Measurements from ENCODE around the gene PRSS38.

Gene PRSS38

DNA sequence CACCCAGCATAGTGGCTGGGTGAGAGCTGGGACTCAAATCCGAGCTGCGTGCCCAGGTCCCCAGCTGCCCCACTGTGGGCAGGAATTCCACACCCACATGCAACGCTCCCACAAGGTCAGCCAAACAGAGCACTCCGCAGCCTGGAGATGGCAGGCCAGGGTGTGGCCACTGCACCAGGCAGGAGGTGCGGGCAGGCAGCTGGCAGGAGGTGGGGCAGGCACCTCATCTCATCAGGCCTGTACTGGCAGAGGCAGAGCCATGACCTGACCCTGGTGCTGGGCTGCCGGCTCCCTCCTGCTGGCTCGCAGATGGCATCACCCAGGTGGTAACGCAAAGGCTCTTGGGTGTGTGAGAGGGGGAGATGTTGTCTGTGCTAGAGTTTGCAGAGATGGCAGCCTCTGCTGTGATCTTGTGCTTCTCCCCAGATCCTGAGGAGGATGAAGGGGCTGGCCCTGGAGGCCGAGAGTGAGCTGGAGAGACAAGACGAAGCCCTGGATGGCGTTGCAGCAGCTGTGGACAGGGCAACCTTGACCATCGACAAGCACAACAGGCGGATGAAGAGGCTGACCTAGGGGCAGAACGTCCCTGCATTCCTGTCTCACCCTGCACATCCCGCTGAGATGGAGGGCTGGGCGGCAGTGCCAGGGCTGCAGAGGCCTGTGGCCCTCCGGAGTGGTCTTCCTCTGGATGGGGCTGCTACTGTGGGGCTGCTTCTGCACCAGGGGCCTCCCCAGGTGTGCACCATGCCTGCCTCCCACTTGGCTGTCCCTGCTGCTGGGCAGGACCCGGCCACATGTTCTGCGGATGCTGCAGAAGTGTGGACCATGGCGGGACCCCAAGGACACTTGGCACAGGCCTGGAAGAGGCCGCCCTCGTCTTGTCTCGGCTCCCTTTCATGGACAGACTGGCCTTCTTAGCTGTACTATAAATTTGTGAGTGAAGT lies 35.1 kb upstream of the PRSS38 start:
- peaks cover 3% of the 10 kb centered on the region; the same call in 1 of the 2 replicates for H3K27me3 ChIP-seq (ENCODE audit: control insufficient read depth, insufficient read depth, low read length)
- H3K9ac ChIP-seq (ENCODE audit: low read length): no peak overlapping the region
- no peaks in the 10 kb centered on the region for H3K9me3 ChIP-seq (ENCODE audit: control insufficient read depth, insufficient read depth, low read depth, low read length)
- H3K4me3 ChIP-seq (ENCODE audit: low read depth, low read length): no peak overlapping the region
- no peaks in the 10 kb centered on the region for H3K4me1 ChIP-seq (ENCODE audit: control insufficient read depth, insufficient read depth, low read length)
- H3K36me3 ChIP-seq (ENCODE audit: control insufficient read depth, insufficient read depth, low read length): peaks cover 39% of the 10 kb centered on the region
- no peak overlapping the region for H3K27ac ChIP-seq (ENCODE audit: low read depth, low read length)

- Histone ChIP-seq H3K27ac (ENCODE audit: low read depth, low read length) (no peak overlapping the region), H3K4me3 (ENCODE audit: low read depth, low read length) (no peak overlapping the region), H3K4me1 (ENCODE audit: control insufficient read depth, insufficient read depth, low read length) (0 out of 2 replicates have a peak, but pooled peaks cover 4% of the 10 kb centered on the region), H3K9ac (ENCODE audit: low read length) (no peak overlapping the region), H3K27me3 (ENCODE audit: control insufficient read depth, insufficient read depth, low read length) (peaks cover 13% of the 10 kb centered on the region), H3K9me3 (ENCODE audit: control insufficient read depth, insufficient read depth, low read depth, low read length) (no peaks in the 10 kb centered on the region), H3K36me3 (ENCODE audit: control insufficient read depth, insufficient read depth, low read length) (peaks cover 31% of the 10 kb centered on the region)
Measured at GRCh38 chr1:227781314-227781930, 34.1 kb upstream of the PRSS38 start.

GRCh38 chr1:227782226-227782625 lies 33.2 kb upstream of the PRSS38 start:
- H3K4me1 ChIP-seq (ENCODE audit: control insufficient read depth, insufficient read depth, low read length): peaks cover 10% of the 10 kb centered on the region; the same call in 1 of the 2 replicates
- H3K9ac ChIP-seq (ENCODE audit: low read length): no peak overlapping the region
- H3K36me3 ChIP-seq (ENCODE audit: control insufficient read depth, insufficient read depth, low read length): peaks cover 27% of the 10 kb centered on the region
- peaks cover 21% of the 10 kb centered on the region for H3K27me3 ChIP-seq (ENCODE audit: control insufficient read depth, insufficient read depth, low read length)
- H3K4me3 ChIP-seq (ENCODE audit: low read depth, low read length): no peak overlapping the region
- H3K9me3 ChIP-seq (ENCODE audit: control insufficient read depth, insufficient read depth, low read depth, low read length): no peaks in the 10 kb centered on the region
- no peak overlapping the region for H3K27ac ChIP-seq (ENCODE audit: low read depth, low read length)

DNA sequence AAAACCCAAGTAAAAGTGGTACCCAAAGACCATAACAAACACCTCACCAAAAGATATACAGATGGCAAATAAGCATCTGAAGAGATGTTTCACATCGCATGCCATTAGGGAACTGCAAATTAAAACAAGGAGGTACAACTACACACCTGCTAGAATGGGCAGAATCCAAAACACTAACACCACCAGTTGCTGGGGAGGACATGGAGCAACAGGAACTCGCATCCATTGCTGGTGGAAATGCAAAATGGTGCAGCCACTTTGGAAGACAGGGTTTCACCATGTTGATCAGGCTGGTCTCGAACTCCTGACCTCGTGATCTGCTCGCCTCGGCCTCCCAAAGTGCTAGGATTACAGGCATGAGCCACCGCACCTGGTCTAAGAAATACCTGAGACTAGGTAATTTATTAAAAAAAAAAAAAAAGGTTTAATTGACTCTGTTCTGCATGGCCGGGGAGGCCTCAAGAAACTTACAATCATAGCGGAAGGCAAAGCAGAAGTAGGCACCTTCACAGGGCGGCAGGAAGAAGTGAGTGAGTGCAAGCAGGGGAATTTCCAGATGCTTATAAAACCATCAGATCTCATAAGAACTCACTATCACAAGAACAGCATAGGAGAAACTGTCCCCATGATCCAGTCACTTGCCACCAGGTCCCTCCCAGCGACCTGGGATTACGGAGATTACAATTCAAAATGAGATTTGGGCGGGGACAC lies 30.2 kb upstream of the PRSS38 start:
- Histone ChIP-seq H3K36me3 (ENCODE audit: control insufficient read depth, insufficient read depth, low read length) (peaks cover 16% of the 10 kb centered on the region), H3K9ac (ENCODE audit: low read length) (no peak overlapping the region), H3K9me3 (ENCODE audit: control insufficient read depth, insufficient read depth, low read depth, low read length) (no peaks in the 10 kb centered on the region), H3K4me3 (ENCODE audit: low read depth, low read length) (no peak overlapping the region), H3K4me1 (ENCODE audit: control insufficient read depth, insufficient read depth, low read length) (peaks cover 18% of the 10 kb centered on the region; the same call in 1 of the 2 replicates), H3K27me3 (ENCODE audit: control insufficient read depth, insufficient read depth, low read length) (peaks cover 42% of the 10 kb centered on the region), H3K27ac (ENCODE audit: low read depth, low read length) (no peak overlapping the region)

GRCh38 chr1:227785805-227786671 lies 29.4 kb upstream of the PRSS38 start:
- Histone ChIP-seq H3K27me3 (ENCODE audit: control insufficient read depth, insufficient read depth, low read length) (peaks cover 42% of the 10 kb centered on the region), H3K27ac (ENCODE audit: low read depth, low read length) (no peak overlapping the region), H3K9ac (ENCODE audit: low read length) (no peak overlapping the region), H3K36me3 (ENCODE audit: control insufficient read depth, insufficient read depth, low read length) (peaks cover 8% of the 10 kb centered on the region), H3K4me1 (ENCODE audit: control insufficient read depth, insufficient read depth, low read length) (peaks cover 18% of the 10 kb centered on the region; the same call in 1 of the 2 replicates), H3K4me3 (ENCODE audit: low read depth, low read length) (no peak overlapping the region), H3K9me3 (ENCODE audit: control insufficient read depth, insufficient read depth, low read depth, low read length) (no peaks in the 10 kb centered on the region)

GRCh38 chr1:227786673-227787512 lies 28.6 kb upstream of the PRSS38 start:
- Histone ChIP-seq H3K4me1 (ENCODE audit: control insufficient read depth, insufficient read depth, low read length) (peaks cover 18% of the 10 kb centered on the region; the same call in 1 of the 2 replicates), H3K9me3 (ENCODE audit: control insufficient read depth, insufficient read depth, low read depth, low read length) (no peaks in the 10 kb centered on the region), H3K27me3 (ENCODE audit: control insufficient read depth, insufficient read depth, low read length) (peaks cover 42% of the 10 kb centered on the region), H3K27ac (ENCODE audit: low read depth, low read length) (no peak overlapping the region), H3K4me3 (ENCODE audit: low read depth, low read length) (peak overlapping the region; percentile 65), H3K9ac (ENCODE audit: low read length) (peak overlapping the region; percentile 63), H3K36me3 (ENCODE audit: control insufficient read depth, insufficient read depth, low read length) (peaks cover 5% of the 10 kb centered on the region)

DNA sequence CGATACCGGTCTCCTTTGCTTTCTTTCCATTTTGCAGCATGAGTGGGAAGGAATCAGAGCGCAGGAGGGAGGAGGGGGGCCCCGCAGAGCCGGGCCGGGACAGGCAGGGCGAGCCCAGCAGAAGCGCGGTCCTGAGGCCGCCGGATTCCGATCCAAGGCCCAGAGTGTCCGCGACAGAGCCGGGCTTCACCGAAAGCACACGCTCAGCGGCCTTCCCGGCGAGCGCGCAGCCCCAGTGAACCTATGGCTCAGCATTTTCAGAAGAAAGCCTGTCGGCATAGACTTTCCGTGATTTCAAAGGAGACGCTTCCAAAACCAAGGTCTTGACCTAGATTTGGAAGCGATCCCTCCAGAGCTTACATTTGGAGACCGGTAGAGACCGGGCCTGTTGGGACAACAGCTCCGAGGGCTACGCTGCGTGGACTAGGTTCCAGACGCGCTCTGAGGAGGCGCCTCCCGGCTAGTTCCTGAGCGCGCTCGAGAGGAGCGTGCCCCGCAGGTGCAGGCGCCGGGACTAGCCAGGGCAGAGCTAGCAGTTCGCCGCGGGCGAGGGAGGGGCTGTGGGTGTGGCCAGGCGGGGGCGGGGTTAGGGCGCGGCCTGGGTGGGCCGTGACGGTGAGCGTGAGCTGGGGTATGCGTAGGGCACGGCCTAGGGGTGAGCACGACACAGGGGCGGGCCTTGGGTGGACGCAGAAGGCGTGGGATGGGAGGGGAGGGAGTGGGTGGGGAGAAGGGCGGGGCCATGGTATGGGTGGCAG lies 27.8 kb upstream of the PRSS38 start:
- Histone ChIP-seq H3K4me1 (ENCODE audit: control insufficient read depth, insufficient read depth, low read length) (peaks cover 18% of the 10 kb centered on the region; the same call in 1 of the 2 replicates), H3K36me3 (ENCODE audit: control insufficient read depth, insufficient read depth, low read length) (no peaks in the 10 kb centered on the region), H3K9me3 (ENCODE audit: control insufficient read depth, insufficient read depth, low read depth, low read length) (no peaks in the 10 kb centered on the region), H3K9ac (ENCODE audit: low read length) (peak overlapping the region; percentile 63), H3K27ac (ENCODE audit: low read depth, low read length) (no peak overlapping the region), H3K27me3 (ENCODE audit: control insufficient read depth, insufficient read depth, low read length) (peaks cover 42% of the 10 kb centered on the region), H3K4me3 (ENCODE audit: low read depth, low read length) (peak overlapping the region; percentile 65)

GRCh38 chr1:227788271-227789083 lies 27.0 kb upstream of the PRSS38 start:
- Histone ChIP-seq H3K9ac (ENCODE audit: low read length) (peak overlapping the region; percentile 60), H3K4me1 (ENCODE audit: control insufficient read depth, insufficient read depth, low read length) (peaks cover 26% of the 10 kb centered on the region), H3K4me3 (ENCODE audit: low read depth, low read length) (peak overlapping the region; percentile 65), H3K27ac (ENCODE audit: low read depth, low read length) (no peak overlapping the region), H3K9me3 (ENCODE audit: control insufficient read depth, insufficient read depth, low read depth, low read length) (no peaks in the 10 kb centered on the region), H3K36me3 (ENCODE audit: control insufficient read depth, insufficient read depth, low read length) (no peaks in the 10 kb centered on the region), H3K27me3 (ENCODE audit: control insufficient read depth, insufficient read depth, low read length) (peaks cover 42% of the 10 kb centered on the region)

Data from HUES6 (cell line).